ENCODE measurements around the gene MESP1. TPM values are rescaled to one million over a fixed set of nuclear protein-coding genes. Genes with fewer than 3 reads are reported as not detected.
A peak's percentile ranks its signal among the peaks of the same experiment; 100 is the strongest.
"Not testable (repeated sequence)": the region's sequence is repeated elsewhere in the genome, so short reads cannot be mapped to it uniquely, and the experiment has no call there.

The MESP1 gene
- polyA plus RNA-seq, 1 donor (not counting 4 experiments of a cell fraction or from before 2014, with no cell fraction given) = not detected

- H3K4me3 ChIP-seq (ENCODE audit: control insufficient read depth in 2 of 3, extremely low read depth in 1 of 3, insufficient read depth in 2 of 3, low read depth in 1 of 3, low read length in 3 of 3) = no peak overlapping the region
- H3K9ac ChIP-seq (ENCODE audit: control insufficient read depth, extremely low read depth, insufficient read depth, low read length) = no peak overlapping the region
- no peak for FAIRE-seq
- peaks cover 2% of the 10 kb centered on the region for H3K9me1 ChIP-seq (ENCODE audit: control insufficient read depth, extremely low read depth, insufficient read depth, low read length)
- peak overlapping the region; percentile 99 for H3K27ac ChIP-seq (ENCODE audit: control insufficient read depth, insufficient read depth, low read length)
- no peaks in the 10 kb centered on the region for H4K20me1 ChIP-seq (ENCODE audit: control insufficient read depth, extremely low read depth, insufficient read depth, low read length)
- peaks cover 34% of the 10 kb centered on the region for H3K4me1 ChIP-seq (ENCODE audit: control insufficient read depth, extremely low read depth, insufficient read depth, low read length)
- no peaks in the 10 kb centered on the region for H3K79me2 ChIP-seq (ENCODE audit: control insufficient read depth, insufficient read depth, low read length)
- H3K4me2 ChIP-seq (ENCODE audit: control insufficient read depth, extremely low read depth, insufficient read depth, low read depth, low read length) = peak overlapping the region; percentile 22
- no peaks in the 10 kb centered on the region for H3K9me3 ChIP-seq (ENCODE audit: control insufficient read depth, low read depth, low read length)
- peak overlapping the region; percentile 30 for H2AFZ ChIP-seq (ENCODE audit: control insufficient read depth, low read length)
- dilution Hi-C loops (cut with MboI; ENCODE audit: extremely low pct_ligation_motif_present, low sequenced_read_pairs) = no loop called here
- TF ChIP-seq EZH2 (IDR thresholded peaks at IDR 0.05; ENCODE audit: low read length) (no peak), CTCF (optimal IDR thresholded peaks at IDR 0.05 in 1 of 3, IDR thresholded peaks at IDR 0.05 in 1 of 3, conservative IDR thresholded peaks at IDR 0.05 in 1 of 3; ENCODE audit: extremely low read depth in 1 of 3, insufficient read depth in 2 of 3, low read length in 3 of 3) (no peak)
- H3K36me3 ChIP-seq (ENCODE audit: control insufficient read depth in 2 of 2, extremely low read depth in 1 of 2, insufficient read depth in 2 of 2, low read length in 2 of 2) = no peaks in the 10 kb centered on the region
- DNase-seq (ENCODE audit: low read depth, low spot score) = no peak
- H3K27me3 ChIP-seq (ENCODE audit: control insufficient read depth, extremely low read depth, insufficient read depth, low read length) = no peaks in the 10 kb centered on the region
Observed at GRCh38 chr15:89783111-89783860, 32.2 kb upstream of the MESP1 start.

GRCh38 chr15:89782619-89782950 lies 31.5 kb upstream of the MESP1 start:
- Histone ChIP-seq H3K4me2 (ENCODE audit: control insufficient read depth, extremely low read depth, insufficient read depth, low read depth, low read length) (peak overlapping the region; percentile 95), H3K4me1 (ENCODE audit: control insufficient read depth, extremely low read depth, insufficient read depth, low read length) (peaks cover 34% of the 10 kb centered on the region), H3K27ac (ENCODE audit: control insufficient read depth, insufficient read depth, low read length) (peak overlapping the region; percentile 99), H3K9ac (ENCODE audit: control insufficient read depth, extremely low read depth, insufficient read depth, low read length) (peak overlapping the region; percentile 82), H2AFZ (ENCODE audit: control insufficient read depth, low read length) (peak overlapping the region; percentile 70)
- H3K9me1 ChIP-seq (ENCODE audit: control insufficient read depth, extremely low read depth, insufficient read depth, low read length); DNase-seq (ENCODE audit: low read depth, low spot score); H3K4me3 ChIP-seq (ENCODE audit: control insufficient read depth in 2 of 3, extremely low read depth in 1 of 3, insufficient read depth in 2 of 3, low read depth in 1 of 3, low read length in 3 of 3); H3K79me2 ChIP-seq (ENCODE audit: control insufficient read depth, insufficient read depth, low read length); H3K27me3 ChIP-seq (ENCODE audit: control insufficient read depth, extremely low read depth, insufficient read depth, low read length); H3K36me3 ChIP-seq (ENCODE audit: control insufficient read depth in 2 of 2, extremely low read depth in 1 of 2, insufficient read depth in 2 of 2, low read length in 2 of 2); FAIRE-seq; dilution Hi-C loops (cut with MboI; ENCODE audit: extremely low pct_ligation_motif_present, low sequenced_read_pairs); H4K20me1 ChIP-seq (ENCODE audit: control insufficient read depth, extremely low read depth, insufficient read depth, low read length); H3K9me3 ChIP-seq (ENCODE audit: control insufficient read depth, low read depth, low read length): not testable (repeated sequence)
